ENCODE data around the gene KIF3B.
"Not testable (repeated sequence)": the region's sequence is repeated elsewhere in the genome, so short reads cannot be mapped to it uniquely, and the experiment has no call there.

The KIF3B gene

DNA sequence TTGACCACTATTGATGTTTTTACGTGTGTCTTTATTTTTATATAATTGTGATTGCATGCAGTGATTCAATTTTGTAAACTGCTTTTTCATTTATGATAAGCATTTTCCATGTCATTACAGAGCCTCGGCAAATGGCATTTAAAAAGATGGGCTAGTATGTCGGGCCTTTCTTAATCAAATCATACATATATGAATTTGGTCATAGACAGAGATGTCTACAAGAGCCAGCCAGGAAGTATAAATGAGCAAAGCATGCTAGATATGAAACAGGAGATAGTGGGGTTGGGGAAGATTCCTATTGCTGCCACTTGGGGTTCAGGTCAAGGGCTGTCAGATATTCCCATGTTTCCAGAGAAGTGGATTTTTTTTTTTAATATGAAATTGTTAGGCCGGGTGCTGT is 20.0 kb downstream of the KIF3B start:
- H3K4me3 ChIP-seq (ENCODE audit: low read length): no peak overlapping the region
- TF ChIP-seq ZNF274 (IDR thresholded peaks at IDR 0.05; ENCODE audit: low read depth, low read length): no peak

DNA sequence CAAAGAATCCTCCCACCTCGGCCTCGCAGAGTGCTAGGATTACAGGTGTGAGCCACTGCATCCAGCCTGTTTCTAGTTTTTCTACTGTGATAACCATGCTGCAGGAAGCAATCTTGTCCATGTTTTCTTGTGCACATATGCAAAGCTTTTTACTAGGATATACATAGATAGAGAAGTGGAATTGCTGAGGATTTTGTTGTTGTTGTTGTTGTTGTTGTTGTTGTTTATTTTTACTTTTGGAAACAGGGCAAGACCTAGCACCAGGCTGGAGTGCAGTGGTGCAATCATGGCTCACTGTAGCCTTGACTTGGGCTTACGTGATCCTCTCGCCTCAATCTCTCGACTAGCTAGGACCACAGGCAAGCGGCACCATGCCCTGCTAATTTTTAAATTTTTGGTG is 23.2 kb downstream of the KIF3B start:
- TF ChIP-seq ZNF274 (IDR thresholded peaks at IDR 0.05; ENCODE audit: low read depth, low read length): no peak
- no peak overlapping the region for H3K4me3 ChIP-seq (ENCODE audit: low read length)

DNA sequence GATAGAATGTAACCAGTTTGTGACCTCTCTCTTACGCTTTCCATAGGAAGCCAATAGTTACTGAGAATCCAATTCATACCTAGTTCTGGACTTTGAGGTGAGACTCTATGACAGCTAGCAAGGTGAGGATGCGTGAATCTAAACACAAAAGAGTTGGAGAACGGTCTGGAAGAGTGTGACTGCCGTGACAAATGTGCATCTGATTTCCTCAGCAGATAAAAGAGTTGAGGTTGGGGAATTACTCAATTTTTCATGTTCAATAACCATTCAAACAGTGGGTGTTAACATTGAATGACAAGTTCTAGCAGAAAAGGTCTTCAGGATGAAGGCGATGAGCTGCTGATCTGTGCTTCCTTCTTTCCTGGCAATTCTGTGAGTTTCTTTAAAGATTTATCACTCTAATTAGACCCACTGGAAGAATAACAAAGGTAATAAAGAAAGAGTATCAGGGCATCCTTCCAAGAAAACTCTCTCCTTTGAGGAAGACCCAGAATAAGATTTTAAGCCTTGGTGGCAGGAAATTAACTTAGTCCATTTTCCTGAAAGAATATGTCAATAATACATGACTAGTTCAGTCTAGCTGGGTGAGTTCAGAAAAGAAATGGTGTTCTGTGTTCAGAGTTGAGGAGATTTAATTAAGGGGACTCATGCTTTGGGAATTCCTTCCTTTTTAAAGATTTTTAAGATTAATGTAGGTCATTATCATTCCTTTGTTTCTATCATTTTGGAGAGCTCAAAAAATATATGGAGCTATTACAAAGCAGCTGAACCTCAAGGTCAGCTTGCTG is 24.5 kb downstream of the KIF3B start:
- no peak for TF ChIP-seq ZNF274 (IDR thresholded peaks at IDR 0.05; ENCODE audit: low read depth, low read length)
- H3K4me3 ChIP-seq (ENCODE audit: low read length): no peak overlapping the region

DNA sequence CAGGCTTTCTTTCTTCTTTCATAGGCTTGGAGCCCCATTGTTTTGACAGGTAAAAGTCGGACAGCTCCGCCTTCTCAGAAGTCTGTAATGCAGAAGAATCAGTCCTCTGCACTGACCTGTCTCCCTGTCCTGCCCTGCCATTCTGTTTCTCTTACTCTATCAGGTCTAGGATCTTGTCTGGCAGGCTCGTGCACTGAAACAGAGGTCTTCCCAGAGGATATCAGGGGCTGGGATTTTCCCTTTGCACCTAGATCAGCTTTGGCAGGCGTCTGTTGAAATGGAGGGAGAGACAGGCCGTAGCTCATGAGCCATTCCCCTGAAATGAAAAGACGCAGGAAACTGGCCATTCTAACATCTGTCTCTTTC is 25.0 kb downstream of the KIF3B start:
- H3K4me3 ChIP-seq (ENCODE audit: low read length): no peak overlapping the region
- no peak for TF ChIP-seq ZNF274 (IDR thresholded peaks at IDR 0.05; ENCODE audit: low read depth, low read length)

DNA sequence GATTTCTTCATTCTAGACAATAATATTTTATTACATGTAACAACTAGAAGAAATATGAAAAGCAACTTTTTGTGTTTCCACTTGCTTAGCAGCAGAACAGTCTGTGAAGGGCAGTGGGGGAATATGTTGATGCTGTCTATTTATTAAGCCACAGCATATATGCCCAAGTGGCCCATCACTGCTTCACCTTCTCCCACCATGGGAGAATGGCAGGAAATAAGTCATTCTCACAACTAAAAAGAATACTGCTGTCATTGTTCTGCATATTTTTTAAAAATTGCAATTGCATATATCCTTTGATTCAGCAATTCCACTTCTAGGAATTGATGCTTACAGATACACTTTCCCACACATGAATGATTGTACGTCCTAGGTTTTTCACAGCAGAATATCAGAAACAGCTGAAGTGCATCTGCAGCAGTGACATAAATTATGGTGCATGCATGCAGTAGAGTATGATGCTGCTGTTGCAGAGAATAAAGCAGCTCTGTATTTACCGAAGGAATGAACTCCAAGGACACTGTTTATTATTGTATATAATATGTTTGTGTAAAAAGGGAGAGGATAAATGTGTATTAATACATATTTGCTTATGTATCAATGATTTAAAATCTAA is 26.8 kb downstream of the KIF3B start:
- no peak overlapping the region for H3K4me3 ChIP-seq (ENCODE audit: low read length)
- no peak for TF ChIP-seq ZNF274 (IDR thresholded peaks at IDR 0.05; ENCODE audit: low read depth, low read length)

DNA sequence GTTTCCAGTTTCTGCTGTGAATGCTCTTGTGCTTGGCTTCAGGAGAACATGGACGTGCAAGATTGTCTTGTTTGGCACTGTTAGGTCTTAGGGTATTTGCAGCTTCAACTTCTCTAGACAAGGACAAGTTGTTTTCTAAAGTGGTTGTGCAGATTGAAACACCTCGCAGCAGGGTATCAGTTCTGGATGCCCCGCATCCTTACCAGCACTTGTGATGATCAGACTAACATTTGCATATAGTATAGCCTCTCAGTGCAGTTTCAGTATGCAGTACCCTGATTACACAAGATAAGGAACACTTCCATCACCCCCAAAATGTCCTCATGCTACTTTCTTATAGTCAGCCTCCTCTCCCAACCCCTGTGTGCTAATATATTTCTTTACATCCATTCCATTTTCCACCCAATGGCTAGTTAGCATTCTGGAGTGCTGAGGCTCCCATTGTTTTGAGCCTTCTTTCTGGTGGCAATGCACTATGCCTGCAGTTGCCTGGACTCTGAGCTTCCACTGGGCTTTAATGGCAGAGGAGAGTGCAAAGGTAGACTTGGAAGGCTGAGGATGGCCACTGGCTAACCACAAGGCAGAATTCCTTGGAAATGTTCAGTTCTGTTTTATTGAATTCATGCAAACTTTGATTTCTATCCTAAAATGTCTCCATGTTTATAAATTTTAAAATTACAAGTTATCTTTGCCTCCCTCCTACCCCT is 35.4 kb downstream of the KIF3B start:
- H3K4me3 ChIP-seq (ENCODE audit: low read length): no peak overlapping the region
- TF ChIP-seq ZNF274 (IDR thresholded peaks at IDR 0.05; ENCODE audit: low read depth, low read length): no peak

DNA sequence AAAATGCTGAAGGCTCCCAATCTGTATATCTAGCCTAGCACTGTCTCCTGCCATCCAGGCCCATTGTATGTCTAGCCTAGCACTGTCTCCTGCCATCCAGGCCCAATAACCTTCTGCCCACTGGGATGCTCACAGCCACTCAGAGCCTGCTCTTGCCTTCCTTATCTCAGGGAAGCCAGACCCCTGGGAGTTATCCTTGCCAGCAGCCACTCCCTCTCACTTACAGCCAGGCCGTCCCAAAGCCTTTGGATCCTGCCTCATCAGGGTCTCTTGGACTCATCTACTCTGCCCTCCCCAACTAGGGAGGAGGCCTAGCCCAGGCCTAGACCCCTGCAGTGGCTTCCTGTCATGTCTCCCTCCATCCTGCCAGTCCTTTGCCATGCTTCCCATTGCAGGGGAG is 37.3 kb downstream of the KIF3B start:
- no peak for TF ChIP-seq ZNF274 (IDR thresholded peaks at IDR 0.05; ENCODE audit: low read depth, low read length)
- H3K4me3 ChIP-seq (ENCODE audit: low read length): no peak overlapping the region

DNA sequence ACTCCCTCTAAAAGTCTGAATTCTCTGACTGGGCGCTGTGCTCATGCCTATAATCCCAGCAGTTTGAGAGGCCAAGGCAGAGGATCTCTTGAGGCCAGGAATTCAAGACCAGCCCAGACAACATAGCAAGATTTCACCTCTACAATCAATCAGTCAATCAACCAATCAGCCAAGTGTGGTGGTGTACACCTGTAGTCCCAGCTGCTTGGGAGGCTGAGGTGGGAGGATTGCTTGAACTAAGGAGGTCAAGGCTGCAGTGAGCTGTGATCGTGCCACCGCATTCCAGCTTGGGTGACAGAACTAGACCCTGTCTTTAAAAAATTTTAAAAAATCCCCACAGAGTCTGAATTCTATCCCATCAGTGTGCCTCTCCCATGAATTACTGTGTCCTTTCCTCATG is 37.9 kb downstream of the KIF3B start:
- no peak for TF ChIP-seq ZNF274 (IDR thresholded peaks at IDR 0.05; ENCODE audit: low read depth, low read length)
- H3K4me3 ChIP-seq (ENCODE audit: low read length): no peak overlapping the region

DNA sequence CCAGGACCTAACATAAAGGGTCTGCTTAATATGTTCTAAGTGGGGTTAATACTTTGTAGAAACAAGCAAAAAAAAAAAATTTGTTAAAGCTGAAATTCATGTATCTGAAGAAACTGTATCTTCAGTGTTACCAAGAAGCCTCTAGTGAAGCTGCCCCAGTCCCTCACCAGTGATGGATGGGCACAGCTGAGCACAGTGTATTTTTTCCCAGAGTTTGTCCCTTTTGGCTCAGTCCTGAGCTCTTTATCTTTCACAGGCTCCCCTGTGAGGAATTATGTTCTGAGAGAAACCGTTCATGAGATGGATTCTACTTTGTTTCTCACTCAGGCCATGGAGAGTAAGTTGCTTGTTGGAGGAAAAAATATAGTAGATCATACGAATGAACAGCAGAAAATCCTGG is 38.4 kb downstream of the KIF3B start:
- H3K4me3 ChIP-seq (ENCODE audit: low read length): no peak overlapping the region
- no peak for TF ChIP-seq ZNF274 (IDR thresholded peaks at IDR 0.05; ENCODE audit: low read depth, low read length)

DNA sequence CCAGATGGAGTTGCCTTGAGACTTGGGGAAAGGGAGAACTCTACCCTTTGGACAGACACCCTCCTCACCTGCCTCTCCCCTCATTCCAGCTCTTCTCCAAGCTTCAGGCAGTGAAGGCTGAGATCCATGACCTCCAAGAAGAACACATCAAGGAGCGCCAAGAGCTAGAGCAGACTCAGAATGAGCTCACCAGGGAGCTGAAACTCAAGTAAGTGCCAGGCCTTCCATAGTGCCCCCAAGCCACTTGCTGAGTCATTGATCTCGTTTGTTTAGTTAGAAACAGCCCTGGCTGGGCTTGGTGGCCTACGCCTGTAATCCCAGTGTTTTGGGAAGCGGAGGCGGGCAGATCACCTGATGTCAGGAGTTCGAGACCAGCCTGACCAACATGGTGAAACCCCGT is 39.2 kb downstream of the KIF3B start:
- no peak overlapping the region for H3K4me3 ChIP-seq (ENCODE audit: low read length)
- TF ChIP-seq ZNF274 (IDR thresholded peaks at IDR 0.05; ENCODE audit: low read depth, low read length): no peak

DNA sequence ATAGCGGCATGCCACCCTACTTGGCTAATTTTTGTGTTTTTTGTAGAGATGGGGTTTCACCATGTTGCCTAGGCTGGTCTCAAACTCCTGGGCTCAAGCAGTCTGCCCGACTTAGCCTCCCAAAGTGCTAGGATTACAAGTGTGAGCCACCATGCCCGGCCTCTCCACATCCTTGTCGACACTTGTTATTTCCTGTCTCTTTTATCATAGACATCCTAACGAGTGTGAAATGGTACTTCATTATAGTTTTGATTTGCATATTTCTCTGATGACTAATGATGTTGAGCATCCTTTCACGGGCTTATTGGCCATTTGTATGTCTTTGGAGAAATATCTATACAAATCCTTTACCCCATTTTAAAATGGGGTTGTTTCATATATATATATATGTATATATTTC is 41.6 kb downstream of the KIF3B start:
- no peak overlapping the region for H3K4me3 ChIP-seq (ENCODE audit: low read length)
- TF ChIP-seq ZNF274 (IDR thresholded peaks at IDR 0.05; ENCODE audit: low read depth, low read length): no peak

DNA sequence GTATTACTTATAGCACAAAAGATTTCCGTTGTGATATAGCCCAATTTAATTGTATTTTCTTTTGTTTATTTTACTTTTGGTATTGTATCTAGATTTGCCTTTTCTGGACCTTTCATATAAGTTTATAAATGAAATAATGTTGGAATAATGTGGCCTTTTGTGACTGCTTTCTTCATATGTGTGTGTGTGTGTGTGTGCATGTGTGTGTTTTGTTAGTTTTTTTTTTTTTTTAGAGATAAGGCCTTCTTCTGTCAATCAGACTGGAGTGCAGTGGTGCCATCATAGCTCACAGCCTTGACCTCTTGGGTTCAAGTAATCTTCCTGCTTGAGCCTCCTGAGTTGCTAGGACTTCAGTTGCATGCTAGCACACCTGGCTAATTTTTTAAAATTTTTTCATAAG is 42.9 kb downstream of the KIF3B start:
- no peak for TF ChIP-seq ZNF274 (IDR thresholded peaks at IDR 0.05; ENCODE audit: low read depth, low read length)
- no peak overlapping the region for H3K4me3 ChIP-seq (ENCODE audit: low read length)

DNA sequence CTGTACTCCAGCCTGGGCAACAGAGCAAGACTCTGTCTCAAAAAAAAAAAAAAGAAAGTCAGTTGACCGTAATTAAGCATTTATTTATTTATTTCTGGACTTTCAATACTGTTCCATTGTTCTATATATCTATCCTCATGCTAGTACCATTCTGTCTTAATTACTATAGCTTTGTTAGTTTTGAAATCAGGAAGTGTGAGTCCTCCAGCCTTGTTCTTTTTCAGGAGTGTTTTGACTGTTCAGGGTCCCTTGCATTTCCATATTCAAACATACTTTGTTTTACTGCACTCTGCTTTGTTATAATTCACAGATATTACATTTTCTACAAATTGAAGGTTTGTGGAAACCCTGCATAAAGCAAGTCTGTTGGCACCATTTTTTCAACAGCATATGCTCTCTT is 43.9 kb downstream of the KIF3B start:
- no peak for TF ChIP-seq ZNF274 (IDR thresholded peaks at IDR 0.05; ENCODE audit: low read depth, low read length)
- no peak overlapping the region for H3K4me3 ChIP-seq (ENCODE audit: low read length)

DNA sequence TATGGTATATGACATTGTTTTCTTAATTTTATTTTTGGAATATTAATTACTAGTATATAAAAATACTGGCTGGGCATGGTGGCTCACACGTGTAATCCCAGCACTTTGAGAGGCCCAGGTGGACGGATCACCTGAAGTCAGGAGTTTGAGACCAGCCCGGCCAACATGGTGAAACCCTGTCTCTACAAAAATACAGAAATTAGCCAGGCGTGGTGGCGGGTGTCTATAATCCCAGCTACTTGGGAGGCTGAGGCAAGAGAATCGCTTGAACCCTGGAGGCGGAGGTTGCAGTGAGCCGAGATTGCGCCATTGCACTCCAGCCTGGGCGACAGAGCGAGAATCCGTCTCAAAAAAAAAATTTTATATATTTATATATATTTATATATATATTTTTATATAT is 44.8 kb downstream of the KIF3B start:
- H3K4me3 ChIP-seq (ENCODE audit: low read length): not testable (repeated sequence)

DNA sequence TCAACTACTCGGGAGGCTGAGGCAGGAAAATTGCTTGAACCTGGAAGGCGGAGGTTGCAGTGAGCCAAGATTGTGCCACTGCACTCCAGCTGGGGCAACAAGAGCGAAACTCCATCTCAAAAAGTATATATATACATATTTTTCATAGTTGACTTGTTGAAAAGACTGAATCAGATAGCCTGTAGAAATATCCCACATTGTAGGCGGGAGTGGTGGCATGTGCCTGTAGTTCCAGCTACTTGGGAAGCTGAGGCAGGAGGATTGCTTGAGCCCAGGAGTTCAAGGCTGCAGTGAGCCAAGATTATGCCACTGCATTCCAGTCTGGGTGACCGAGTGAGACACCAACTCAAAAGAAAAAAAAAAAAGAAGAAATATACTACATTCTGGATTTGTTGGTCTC is 46.3 kb downstream of the KIF3B start:
- H3K4me3 ChIP-seq (ENCODE audit: low read length): not testable (repeated sequence)
